K562 (cell line): ENCODE data around the gene RFC2. TPM values are rescaled to one million over a fixed set of nuclear protein-coding genes. Genes with fewer than 3 reads are reported as not detected.

Source experiments
- CXXC5 ChIP-seq: fragments of 250-450 bp; sonication (Bioruptor Pico); IDR thresholded peaks from 2 replicates; pipeline ENCODE4 v1.8.0; 2022; ENCODE audit warnings: inconsistent platforms, mild to moderate bottlenecking, moderate library complexity
- HNRNPL ChIP-seq: fragments of 200-400 bp; formaldehyde crosslinking; IDR thresholded peaks from 2 replicates; pipeline ENCODE4 v1.6.1; 2017; ENCODE audit warnings: low read depth, mild to moderate bottlenecking, low read length
- IRF9 ChIP-seq: fragments of 450-650 bp; IDR thresholded peaks from 2 replicates; pipeline ENCODE4 v1.6.1; 2016; ENCODE audit warnings: missing biosample characterization, missing genetic modification characterization
- JUN ChIP-seq, 2 experiments: sonication (generic) in 1 of 2; formaldehyde crosslinking in 1 of 2; IDR thresholded peaks; 2 replicates each; pipeline versions ENCODE4 v1.6.1 to v1.8.0; 2012 to 2022; ENCODE audit warnings: borderline replicate concordance in 2 of 2, mild to moderate bottlenecking in 2 of 2, improper control_type of control experiment in 1 of 2, low read depth in 1 of 2, low read length in 1 of 2, missing genetic modification reagents in 1 of 2
- KDM5B ChIP-seq: fragments of 200-600 bp; sonication (generic); IDR thresholded peaks from 2 replicates; pipeline ENCODE4 v1.6.1; 2012; ENCODE audit warnings: low read depth, mild to moderate bottlenecking, moderate library complexity, low read length, control low read depth, inconsistent platforms; ENCODE audit not compliant: insufficient replicate concordance
- NFE2L1 ChIP-seq: fragments of 450-650 bp; IDR thresholded peaks from 2 replicates; pipeline ENCODE4 v1.6.1; 2016; ENCODE audit warnings: missing genetic modification characterization, low read depth, mild to moderate bottlenecking, missing compliant biosample characterization, moderate library complexity, borderline replicate concordance
- NR2C1 ChIP-seq, 2 experiments: fragments of 450-650 bp; IDR thresholded peaks; 2 replicates each; pipeline ENCODE4 v1.6.1; 2017; ENCODE audit warnings: mild to moderate bottlenecking in 2 of 2, antibody characterized with exemption in 1 of 2, inconsistent platforms in 1 of 2, missing compliant biosample characterization in 1 of 2, missing genetic modification characterization in 1 of 2
- POLR2G ChIP-seq: fragments of 200-400 bp; formaldehyde crosslinking; IDR thresholded peaks from 2 replicates; pipeline ENCODE4 v1.6.1; 2017; ENCODE audit warnings: low read depth, mild to moderate bottlenecking, antibody characterized with exemption, low read length, moderate library complexity
- SAFB2 ChIP-seq: fragments of 200-400 bp; formaldehyde crosslinking; IDR thresholded peaks from 2 replicates; pipeline ENCODE4 v1.6.1; 2018; ENCODE audit warnings: borderline replicate concordance, low read length, low read depth, moderate library complexity; ENCODE audit not compliant: severe bottlenecking
- SNIP1 ChIP-seq: fragments of 450-650 bp; IDR thresholded peaks from 2 replicates; pipeline ENCODE4 v1.7.1; 2017; ENCODE audit warnings: low read depth, mild to moderate bottlenecking
- XRCC3 ChIP-seq: fragments of 450-650 bp; IDR thresholded peaks from 2 replicates; pipeline ENCODE4 v1.6.1; 2017; ENCODE audit warnings: mild to moderate bottlenecking, moderate library complexity
- ZNF212 ChIP-seq: fragments of 450-650 bp; formaldehyde crosslinking; IDR thresholded peaks from 2 replicates; pipeline ENCODE4 v1.4.0; 2020; ENCODE audit warnings: mild to moderate bottlenecking
- ZNF224 ChIP-seq: sonication (generic); formaldehyde crosslinking; IDR thresholded peaks from 2 replicates; pipeline ENCODE4 v1.8.0; 2022; ENCODE audit warnings: mild to moderate bottlenecking, missing genetic modification reagents
- ZNF507 ChIP-seq: conservative IDR thresholded peaks from 2 replicates; pipeline ENCODE4 v1.6.1; 2017; ENCODE audit warnings: missing genetic modification characterization, missing compliant biosample characterization
- ZNF583 ChIP-seq: fragments of 250-450 bp; sonication (Bioruptor Pico); IDR thresholded peaks from 2 replicates; pipeline ENCODE4 v1.4.0; 2020
- polyA plus RNA-seq, 8 experiments: library from polyadenylated mRNA; depleted of rRNA in 4 of 8; stranded (reverse) in 5 of 8; unstranded in 3 of 8; fragments of >200 nt; fragmentation: Nextera tagmentation in 2 of 8; fragmentation: Illumina TruSeq in 1 of 8; extraction: Ambion mirVana in 2 of 8; extraction: Trizol in 1 of 8; gene quantifications; 2 replicates each; pipeline versions ENCODE4 v1.2.1 to v1.2.3, GENCODE V29; 2011 to 2014; ENCODE audit warnings: inconsistent platforms in 1 of 8, missing spikeins in 1 of 8
- total RNA-seq, 7 experiments: library from RNA; depleted of rRNA in 6 of 7; stranded (reverse); fragments of >200 nt in 6 of 7; fragmentation: Illumina TruSeq in 2 of 7; extraction: Trizol in 2 of 7; gene quantifications; 2 replicates each; pipeline versions ENCODE4 v1.2.1 to v1.2.3, GENCODE V29; 2011 to 2021; ENCODE audit warnings: low replicate concordance in 1 of 7
- TF ChIP-seq, protein P1 (sequence below), 2 experiments: fragments of 450-650 bp; IDR thresholded peaks; 2 replicates each; pipeline ENCODE4 v1.6.1; 2018; ENCODE audit warnings: mild to moderate bottlenecking in 2 of 2, low read depth in 1 of 2; ENCODE audit not compliant: partially characterized antibody in 2 of 2
- TF ChIP-seq, protein P2 (sequence below): fragments of 450-650 bp; IDR thresholded peaks from 2 replicates; pipeline ENCODE4 v1.6.1; 2016; ENCODE audit warnings: low read depth, mild to moderate bottlenecking, moderate library complexity
- TF ChIP-seq, protein P3 (sequence below): fragments of 250-450 bp; sonication (Bioruptor Pico); IDR thresholded peaks from 2 replicates; pipeline ENCODE4 v1.4.0; 2020
- TF ChIP-seq, protein P4 (sequence below): sonication (generic); formaldehyde crosslinking; IDR thresholded peaks from 2 replicates; pipeline ENCODE4 v1.9.0; 2022; ENCODE audit warnings: mild to moderate bottlenecking, missing genetic modification reagents

Gene RFC2
- total and polyA plus RNA-seq, 9 of the 15 experiments (the other 6 are each of a cell fraction or from before 2014, with no cell fraction given): 32.5 to 161 (median 102) TPM

DNA sequence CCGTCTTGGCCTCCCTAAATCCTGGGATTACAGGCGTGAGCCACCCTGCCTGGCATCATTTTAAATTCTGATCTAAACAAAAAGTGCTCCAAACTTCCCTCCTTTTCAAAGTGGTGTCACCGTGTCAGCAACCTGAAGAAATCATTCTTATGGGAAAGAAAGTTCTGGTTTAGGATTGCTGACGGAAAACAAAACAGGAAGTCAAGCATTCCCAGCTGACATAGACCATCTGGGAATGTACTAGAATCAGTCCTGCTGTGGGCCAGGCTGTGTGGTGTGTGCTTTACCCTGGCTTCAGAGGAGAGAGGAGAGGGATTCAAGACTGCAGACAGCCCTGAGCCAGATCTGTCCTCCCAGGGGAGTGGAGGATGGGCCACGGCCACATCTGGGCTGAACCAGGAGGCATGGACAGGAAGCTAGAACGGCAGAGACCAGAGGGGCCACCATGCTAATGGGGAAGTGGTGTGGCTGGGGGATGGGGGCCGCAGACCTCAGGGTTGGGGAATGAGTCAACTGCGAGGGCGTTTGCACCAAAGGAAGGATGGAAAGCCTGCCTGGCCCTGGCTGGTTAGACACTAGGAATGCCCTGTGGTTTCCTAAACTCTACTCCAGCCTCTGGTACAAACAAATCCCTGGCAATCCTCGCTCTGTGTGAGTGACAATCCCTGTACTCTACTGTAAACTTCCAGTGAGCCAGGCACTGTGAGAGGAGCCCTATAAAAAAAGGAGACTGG lies 18.3 kb upstream of the RFC2 start (continued):
- TF ChIP-seq, protein P1, sequence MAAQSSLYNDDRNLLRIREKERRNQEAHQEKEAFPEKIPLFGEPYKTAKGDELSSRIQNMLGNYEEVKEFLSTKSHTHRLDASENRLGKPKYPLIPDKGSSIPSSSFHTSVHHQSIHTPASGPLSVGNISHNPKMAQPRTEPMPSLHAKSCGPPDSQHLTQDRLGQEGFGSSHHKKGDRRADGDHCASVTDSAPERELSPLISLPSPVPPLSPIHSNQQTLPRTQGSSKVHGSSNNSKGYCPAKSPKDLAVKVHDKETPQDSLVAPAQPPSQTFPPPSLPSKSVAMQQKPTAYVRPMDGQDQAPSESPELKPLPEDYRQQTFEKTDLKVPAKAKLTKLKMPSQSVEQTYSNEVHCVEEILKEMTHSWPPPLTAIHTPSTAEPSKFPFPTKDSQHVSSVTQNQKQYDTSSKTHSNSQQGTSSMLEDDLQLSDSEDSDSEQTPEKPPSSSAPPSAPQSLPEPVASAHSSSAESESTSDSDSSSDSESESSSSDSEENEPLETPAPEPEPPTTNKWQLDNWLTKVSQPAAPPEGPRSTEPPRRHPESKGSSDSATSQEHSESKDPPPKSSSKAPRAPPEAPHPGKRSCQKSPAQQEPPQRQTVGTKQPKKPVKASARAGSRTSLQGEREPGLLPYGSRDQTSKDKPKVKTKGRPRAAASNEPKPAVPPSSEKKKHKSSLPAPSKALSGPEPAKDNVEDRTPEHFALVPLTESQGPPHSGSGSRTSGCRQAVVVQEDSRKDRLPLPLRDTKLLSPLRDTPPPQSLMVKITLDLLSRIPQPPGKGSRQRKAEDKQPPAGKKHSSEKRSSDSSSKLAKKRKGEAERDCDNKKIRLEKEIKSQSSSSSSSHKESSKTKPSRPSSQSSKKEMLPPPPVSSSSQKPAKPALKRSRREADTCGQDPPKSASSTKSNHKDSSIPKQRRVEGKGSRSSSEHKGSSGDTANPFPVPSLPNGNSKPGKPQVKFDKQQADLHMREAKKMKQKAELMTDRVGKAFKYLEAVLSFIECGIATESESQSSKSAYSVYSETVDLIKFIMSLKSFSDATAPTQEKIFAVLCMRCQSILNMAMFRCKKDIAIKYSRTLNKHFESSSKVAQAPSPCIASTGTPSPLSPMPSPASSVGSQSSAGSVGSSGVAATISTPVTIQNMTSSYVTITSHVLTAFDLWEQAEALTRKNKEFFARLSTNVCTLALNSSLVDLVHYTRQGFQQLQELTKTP (IDR thresholded peaks at IDR 0.05; ENCODE audit: low read depth in 1 of 2, partially characterized antibody in 2 of 2): peak in 1 of 2 experiments; percentile 63
- no peak for TF ChIP-seq ZNF583 (CRISPR knock-in tag)
- no peak for TF ChIP-seq ZNF507
- TF ChIP-seq HNRNPL: no peak
- TF ChIP-seq JUN (IDR thresholded peaks at IDR 0.05; ENCODE audit: borderline replicate concordance, low read depth, low read length): peak; percentile 66; the same call in 1 of the 2 replicates
- no peak for TF ChIP-seq JUN (CRISPR knock-in tag; IDR thresholded peaks at IDR 0.05; ENCODE audit: borderline replicate concordance)
- no peak for TF ChIP-seq ZNF224 (CRISPR knock-in tag)
- no peak for TF ChIP-seq SAFB2
- TF ChIP-seq, protein P2, sequence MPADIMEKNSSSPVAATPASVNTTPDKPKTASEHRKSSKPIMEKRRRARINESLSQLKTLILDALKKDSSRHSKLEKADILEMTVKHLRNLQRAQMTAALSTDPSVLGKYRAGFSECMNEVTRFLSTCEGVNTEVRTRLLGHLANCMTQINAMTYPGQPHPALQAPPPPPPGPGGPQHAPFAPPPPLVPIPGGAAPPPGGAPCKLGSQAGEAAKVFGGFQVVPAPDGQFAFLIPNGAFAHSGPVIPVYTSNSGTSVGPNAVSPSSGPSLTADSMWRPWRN: no peak
- no peak for TF ChIP-seq NFE2L1
- TF ChIP-seq ZNF212 (CRISPR knock-in tag): no peak
- TF ChIP-seq, protein P3, sequence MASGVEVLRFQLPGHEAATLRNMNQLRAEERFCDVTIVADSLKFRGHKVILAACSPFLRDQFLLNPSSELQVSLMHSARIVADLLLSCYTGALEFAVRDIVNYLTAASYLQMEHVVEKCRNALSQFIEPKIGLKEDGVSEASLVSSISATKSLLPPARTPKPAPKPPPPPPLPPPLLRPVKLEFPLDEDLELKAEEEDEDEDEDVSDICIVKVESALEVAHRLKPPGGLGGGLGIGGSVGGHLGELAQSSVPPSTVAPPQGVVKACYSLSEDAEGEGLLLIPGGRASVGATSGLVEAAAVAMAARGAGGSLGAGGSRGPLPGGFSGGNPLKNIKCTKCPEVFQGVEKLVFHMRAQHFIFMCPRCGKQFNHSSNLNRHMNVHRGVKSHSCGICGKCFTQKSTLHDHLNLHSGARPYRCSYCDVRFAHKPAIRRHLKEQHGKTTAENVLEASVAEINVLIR (CRISPR knock-in tag): no peak
- no peak for TF ChIP-seq XRCC3
- TF ChIP-seq, protein P4, sequence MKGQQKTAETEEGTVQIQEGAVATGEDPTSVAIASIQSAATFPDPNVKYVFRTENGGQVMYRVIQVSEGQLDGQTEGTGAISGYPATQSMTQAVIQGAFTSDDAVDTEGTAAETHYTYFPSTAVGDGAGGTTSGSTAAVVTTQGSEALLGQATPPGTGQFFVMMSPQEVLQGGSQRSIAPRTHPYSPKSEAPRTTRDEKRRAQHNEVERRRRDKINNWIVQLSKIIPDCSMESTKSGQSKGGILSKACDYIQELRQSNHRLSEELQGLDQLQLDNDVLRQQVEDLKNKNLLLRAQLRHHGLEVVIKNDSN (CRISPR knock-in tag): peak; percentile 31; the same call in 1 of the 2 replicates
- TF ChIP-seq KDM5B: no peak
- TF ChIP-seq IRF9: no peak
- no peak for TF ChIP-seq NR2C1 (IDR thresholded peaks at IDR 0.05)
- TF ChIP-seq NR2C1 (tag; IDR thresholded peaks at IDR 0.05): no peak
- TF ChIP-seq SNIP1: no peak
- TF ChIP-seq CXXC5: no peak
- TF ChIP-seq POLR2G: peak; percentile 57; the same call in 1 of the 2 replicates
